Fibroblast of lung (primary cell): Measurements from ENCODE around the gene TEX261. TPM values are rescaled to one million over a fixed set of nuclear protein-coding genes. Genes with fewer than 3 reads are reported as not detected.

Source experiments
- DNase-seq, 2 donors: peaks; one replicate each; pipeline versions ENCODE4 v3.0.0 to v3.0.0-alpha.2; 2010; ENCODE audit warnings: low read depth in 2 of 2
- H2AFZ ChIP-seq: 2 replicates; pipeline ENCODE4 v1.5.1; 2012; ENCODE audit warnings: low read length, control low read depth, inconsistent platforms
- H3K27ac ChIP-seq: 2 replicates; pipeline ENCODE4 v1.5.1; 2011; ENCODE audit warnings: low read length, control low read depth; ENCODE audit not compliant: insufficient read depth
- H3K27me3 ChIP-seq: 2 replicates; pipeline ENCODE4 v1.5.1; 2011; ENCODE audit warnings: mild to moderate bottlenecking, low read length; ENCODE audit not compliant: control insufficient read depth, insufficient read depth
- H3K36me3 ChIP-seq: 2 replicates; pipeline ENCODE4 v1.5.1; 2011; ENCODE audit warnings: low read length; ENCODE audit not compliant: control insufficient read depth, insufficient read depth
- H3K4me1 ChIP-seq: 2 replicates; pipeline ENCODE4 v1.5.1; 2011; ENCODE audit warnings: low read length; ENCODE audit not compliant: control insufficient read depth, insufficient read depth; ENCODE audit errors: extremely low read depth
- H3K4me2 ChIP-seq: 2 replicates; pipeline ENCODE4 v1.5.1; 2011; ENCODE audit warnings: low read length, control low read depth; ENCODE audit not compliant: insufficient read depth; ENCODE audit errors: extremely low read depth
- H3K4me3 ChIP-seq, 4 experiments: fragments of 200-600 bp in 1 of 4; sonication (generic) in 1 of 4; replicated peaks in 1 of 4; 2 replicates each; pipeline ENCODE4 v1.5.1; 2011 to 2016; ENCODE audit warnings: low read length in 4 of 4, low read depth in 3 of 4, mild to moderate bottlenecking in 3 of 4, control low read depth in 2 of 4, inconsistent platforms in 1 of 4, mixed read lengths in 1 of 4; ENCODE audit not compliant: insufficient read depth in 1 of 4; ENCODE audit errors: control extremely low read depth in 1 of 4
- H3K79me2 ChIP-seq: 2 replicates; pipeline ENCODE4 v1.5.1; 2012; ENCODE audit warnings: mild to moderate bottlenecking, low read length, inconsistent platforms; ENCODE audit not compliant: control insufficient read depth, insufficient read depth
- H3K9ac ChIP-seq: 2 replicates; pipeline ENCODE4 v1.5.1; 2011; ENCODE audit warnings: mild to moderate bottlenecking, low read length, control low read depth; ENCODE audit not compliant: insufficient read depth
- H3K9me3 ChIP-seq: 2 replicates; pipeline ENCODE4 v1.5.1; 2012; ENCODE audit warnings: low read depth, low read length; ENCODE audit not compliant: control insufficient read depth, insufficient read depth
- H4K20me1 ChIP-seq: 2 replicates; pipeline ENCODE4 v1.5.1; 2011; ENCODE audit warnings: low read length; ENCODE audit not compliant: control insufficient read depth, insufficient read depth; ENCODE audit errors: extremely low read depth
- EZH2 ChIP-seq: IDR thresholded peaks from 2 replicates; pipeline ENCODE4 v1.5.1; 2012; ENCODE audit warnings: low read length, control low read depth, mild to moderate bottlenecking; ENCODE audit errors: missing control alignments
- polyA plus RNA-seq, 2 donors: library from polyadenylated mRNA; depleted of rRNA in 1 of 2; stranded (reverse) in 1 of 2; unstranded in 1 of 2; fragments of >200 nt; gene quantifications; 2 replicates each; pipeline ENCODE4 v1.2.1, GENCODE V29; 2011 to 2012; ENCODE audit warnings: missing spikeins in 1 of 2
- total RNA-seq: library from RNA; depleted of rRNA; stranded (reverse); fragments of >200 nt; gene quantifications from 2 replicates; pipeline ENCODE4 v1.2.1, GENCODE V29; 2014
- TF ChIP-seq, protein P1 (sequence below), 2 donors: IDR thresholded peaks in 1 of 2; conservative IDR thresholded peaks in 1 of 2; 1 replicate in 1 of 2; 2 replicates in 1 of 2; pipeline ENCODE4 v1.5.1; 2011 to 2012; ENCODE audit warnings: low read length in 2 of 2, control low read depth in 1 of 2, inconsistent platforms in 1 of 2, low read depth in 1 of 2, mild to moderate bottlenecking in 1 of 2

TEX261 gene
- total and polyA plus RNA-seq, 2 donors (not counting 1 experiment from before 2014, with no cell fraction given): 33.0 to 72.6 TPM

DNA sequence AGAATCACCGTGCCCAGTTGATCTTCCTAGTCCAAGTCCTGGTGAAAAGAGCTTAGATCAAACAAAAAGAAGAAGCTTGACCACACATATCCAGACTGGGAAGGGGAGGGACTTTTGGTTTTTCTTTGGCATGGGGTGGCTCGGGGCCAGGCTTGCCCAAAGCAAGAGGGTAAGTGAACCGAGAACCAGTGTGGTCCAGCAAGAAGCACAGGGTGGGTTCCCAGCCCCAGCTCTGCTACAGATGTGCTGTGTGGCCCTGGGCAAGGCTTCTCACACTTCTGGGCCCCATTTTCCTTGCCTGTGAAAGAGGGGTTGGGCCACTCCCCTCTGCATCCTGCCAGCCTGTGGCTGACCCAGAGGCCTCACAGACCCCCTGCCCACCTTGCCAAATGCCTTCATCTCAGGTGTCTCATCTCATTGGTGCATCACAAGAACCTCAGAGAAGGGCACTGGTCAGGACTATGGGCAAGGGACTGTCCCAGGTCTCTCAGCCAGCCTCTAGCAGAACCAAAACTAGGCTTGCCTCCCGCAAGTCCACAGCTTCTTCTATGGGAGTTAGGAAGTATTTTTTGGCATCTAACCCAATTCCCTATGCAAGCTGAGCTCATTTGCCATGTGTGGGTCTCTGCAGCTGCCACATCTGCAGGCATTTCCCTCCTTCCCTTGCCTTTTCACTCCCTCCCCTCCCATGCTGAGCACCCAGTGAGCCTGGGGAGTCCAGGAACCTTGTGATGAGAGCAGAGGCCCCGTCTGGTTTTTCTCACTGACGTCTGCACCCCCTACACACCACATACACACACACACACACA is 52.1 kb downstream of the TEX261 start:
- Histone ChIP-seq H3K4me1 (peaks cover 3% of the 10 kb centered on the region), H3K4me3 (no peak overlapping the region), H3K9me3 (no peaks in the 10 kb centered on the region), H4K20me1 (no peaks in the 10 kb centered on the region), H3K4me2 (no peak overlapping the region), H3K27ac (no peak overlapping the region), H3K9ac (no peak overlapping the region), H3K79me2 (no peaks in the 10 kb centered on the region), H3K36me3 (no peaks in the 10 kb centered on the region), H2AFZ (no peak overlapping the region), H3K27me3 (no peaks in the 10 kb centered on the region)
- TF ChIP-seq EZH2: no peak
- TF ChIP-seq, protein P1, sequence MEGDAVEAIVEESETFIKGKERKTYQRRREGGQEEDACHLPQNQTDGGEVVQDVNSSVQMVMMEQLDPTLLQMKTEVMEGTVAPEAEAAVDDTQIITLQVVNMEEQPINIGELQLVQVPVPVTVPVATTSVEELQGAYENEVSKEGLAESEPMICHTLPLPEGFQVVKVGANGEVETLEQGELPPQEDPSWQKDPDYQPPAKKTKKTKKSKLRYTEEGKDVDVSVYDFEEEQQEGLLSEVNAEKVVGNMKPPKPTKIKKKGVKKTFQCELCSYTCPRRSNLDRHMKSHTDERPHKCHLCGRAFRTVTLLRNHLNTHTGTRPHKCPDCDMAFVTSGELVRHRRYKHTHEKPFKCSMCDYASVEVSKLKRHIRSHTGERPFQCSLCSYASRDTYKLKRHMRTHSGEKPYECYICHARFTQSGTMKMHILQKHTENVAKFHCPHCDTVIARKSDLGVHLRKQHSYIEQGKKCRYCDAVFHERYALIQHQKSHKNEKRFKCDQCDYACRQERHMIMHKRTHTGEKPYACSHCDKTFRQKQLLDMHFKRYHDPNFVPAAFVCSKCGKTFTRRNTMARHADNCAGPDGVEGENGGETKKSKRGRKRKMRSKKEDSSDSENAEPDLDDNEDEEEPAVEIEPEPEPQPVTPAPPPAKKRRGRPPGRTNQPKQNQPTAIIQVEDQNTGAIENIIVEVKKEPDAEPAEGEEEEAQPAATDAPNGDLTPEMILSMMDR (conservative IDR thresholded peaks at IDR 0.05 in 1 of 2, IDR thresholded peaks at IDR 0.05 in 1 of 2; ENCODE audit: low read depth in 1 of 2, low read length in 2 of 2): no peak
- DNase-seq: peak; percentile 9 to 33

DNA sequence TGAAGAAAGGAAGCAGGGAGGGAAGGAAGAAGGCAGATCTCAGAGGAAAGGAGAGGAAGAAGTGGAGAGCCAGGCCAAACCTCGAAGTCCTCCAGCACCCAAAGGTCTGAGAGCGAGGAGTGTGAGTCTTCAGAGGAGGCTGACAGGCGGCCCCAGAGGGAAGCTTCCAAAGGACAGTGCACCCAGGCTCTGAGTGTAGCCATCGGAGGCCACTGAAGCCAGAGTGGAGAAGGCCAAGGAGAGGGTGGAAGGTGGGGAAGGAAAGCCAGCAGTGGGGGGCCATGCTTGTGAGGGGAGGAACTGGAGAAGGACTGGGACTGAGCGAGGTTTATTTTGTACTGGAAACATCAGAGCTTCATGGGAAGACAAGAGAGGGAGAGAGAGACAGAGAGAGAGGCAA is 53.0 kb downstream of the TEX261 start:
- Histone ChIP-seq H3K36me3 (no peaks in the 10 kb centered on the region), H3K27ac (no peak overlapping the region), H3K27me3 (no peaks in the 10 kb centered on the region), H2AFZ (no peak overlapping the region), H3K4me1 (peaks cover 2% of the 10 kb centered on the region), H3K4me2 (no peak overlapping the region), H3K4me3 (no peak overlapping the region), H4K20me1 (no peaks in the 10 kb centered on the region), H3K79me2 (no peaks in the 10 kb centered on the region), H3K9me3 (no peaks in the 10 kb centered on the region), H3K9ac (no peak overlapping the region)
- no peak for DNase-seq
- no peak for TF ChIP-seq EZH2
- TF ChIP-seq, protein P1 (conservative IDR thresholded peaks at IDR 0.05 in 1 of 2, IDR thresholded peaks at IDR 0.05 in 1 of 2; ENCODE audit: low read depth in 1 of 2, low read length in 2 of 2): no peak

DNA sequence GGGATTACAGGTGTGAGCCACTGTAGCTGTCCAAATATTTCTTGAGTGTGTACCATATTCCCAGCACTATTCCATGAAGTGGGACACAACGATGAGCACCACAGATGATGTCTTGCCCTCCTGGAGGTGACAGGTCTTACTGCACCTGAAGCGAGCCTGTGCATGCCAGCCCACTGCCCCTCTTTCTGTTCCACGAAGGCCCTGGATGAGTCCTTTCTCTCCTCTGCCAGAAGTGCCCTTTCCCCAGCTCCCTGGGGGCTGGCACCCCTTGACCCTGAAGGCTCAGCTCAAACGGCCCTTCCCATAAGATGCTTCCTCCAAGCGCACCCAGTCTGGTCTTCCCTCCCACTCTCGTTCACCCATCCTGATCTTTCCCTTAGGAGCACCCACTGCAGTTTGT is 53.5 kb downstream of the TEX261 start:
- Histone ChIP-seq H4K20me1 (no peaks in the 10 kb centered on the region), H3K4me1 (peaks cover 2% of the 10 kb centered on the region), H3K27ac (no peak overlapping the region), H3K9me3 (no peaks in the 10 kb centered on the region), H3K4me3 (no peak overlapping the region), H3K36me3 (no peaks in the 10 kb centered on the region), H2AFZ (no peak overlapping the region), H3K9ac (no peak overlapping the region), H3K27me3 (no peaks in the 10 kb centered on the region), H3K79me2 (no peaks in the 10 kb centered on the region), H3K4me2 (no peak overlapping the region)
- TF ChIP-seq, protein P1 (conservative IDR thresholded peaks at IDR 0.05 in 1 of 2, IDR thresholded peaks at IDR 0.05 in 1 of 2; ENCODE audit: low read depth in 1 of 2, low read length in 2 of 2): no peak
- TF ChIP-seq EZH2: no peak
- DNase-seq: no peak
